Ishikawa (cell line): Measurements from ENCODE around the gene PPP1R12A.

ENCODE experiments used
- CEBPB ChIP-seq: IDR thresholded peaks from 2 replicates; pipeline ENCODE4 v1.6.1; 2012
- CREB1 ChIP-seq: IDR thresholded peaks from 2 replicates; pipeline ENCODE4 v1.6.1; 2012; ENCODE audit warnings: low read depth
- EGR1 ChIP-seq: IDR thresholded peaks from 2 replicates; pipeline ENCODE4 v1.6.1; 2012
- EP300 ChIP-seq: IDR thresholded peaks from 2 replicates; pipeline ENCODE4 v1.6.1; 2012; ENCODE audit warnings: borderline replicate concordance
- MAX ChIP-seq: IDR thresholded peaks from 2 replicates; pipeline ENCODE4 v1.6.1; 2012
- NFIC ChIP-seq: IDR thresholded peaks from 2 replicates; pipeline ENCODE4 v1.6.1; 2012
- RAD21 ChIP-seq: IDR thresholded peaks from 2 replicates; pipeline ENCODE4 v1.6.1; 2012; ENCODE audit warnings: low read depth
- REST ChIP-seq: IDR thresholded peaks from 2 replicates; pipeline ENCODE4 v1.6.1; 2012; ENCODE audit warnings: low read depth, mild to moderate bottlenecking
- TAF1 ChIP-seq: IDR thresholded peaks from 2 replicates; pipeline ENCODE4 v1.6.1; 2012; ENCODE audit warnings: low read depth, mild to moderate bottlenecking
- ZBTB7A ChIP-seq: IDR thresholded peaks from 2 replicates; pipeline ENCODE4 v1.6.1; 2012; ENCODE audit warnings: low read depth

- TF ChIP-seq NFIC, result no peak
- no peak for TF ChIP-seq CREB1
- no peak for TF ChIP-seq REST
- no peak for TF ChIP-seq EP300
- TF ChIP-seq RAD21, result no peak
- TF ChIP-seq ZBTB7A, result no peak
- no peak for TF ChIP-seq EGR1
- no peak for TF ChIP-seq MAX
- TF ChIP-seq TAF1, result no peak
- TF ChIP-seq CEBPB, result no peak
Observed at GRCh38 chr12:79900199-79900598, 34.7 kb downstream of the PPP1R12A start.
